CD14-positive monocyte (primary cell): ENCODE measurements around the gene PITRM1. TPM values are rescaled to one million over a fixed set of nuclear protein-coding genes. Genes with fewer than 3 reads are reported as not detected.
"Not testable (repeated sequence)": the region's sequence is repeated elsewhere in the genome, so short reads cannot be mapped to it uniquely, and the experiment has no call there.

ENCODE experiments used
- DNase-seq, 3 donors: peaks; one replicate each; pipeline ENCODE4 v3.0.0-alpha.2; 2011 to 2022
- H2AFZ ChIP-seq: 2 replicates; pipeline ENCODE4 v1.6.0; 2012; ENCODE audit warnings: mild to moderate bottlenecking, low read depth, low read length, inconsistent platforms; ENCODE audit not compliant: insufficient read depth, poor library complexity, severe bottlenecking
- H3K27ac ChIP-seq, 2 donors: 1 replicate in 1 of 2; 2 replicates in 1 of 2; pipeline ENCODE4 v1.5.1; 2012 to 2013; ENCODE audit warnings: low read length in 2 of 2, control low read depth in 1 of 2, inconsistent platforms in 1 of 2, low read depth in 1 of 2, mild to moderate bottlenecking in 1 of 2
- H3K27me3 ChIP-seq, 2 donors: one replicate each; pipeline versions ENCODE4 v1.6.0 to v1.6.1; 2011 to 2013; ENCODE audit warnings: low read length in 2 of 2; ENCODE audit not compliant: control insufficient read depth in 2 of 2, insufficient read depth in 2 of 2
- H3K36me3 ChIP-seq, 2 donors: replicated peaks in 1 of 2; 1 replicate in 1 of 2; 2 replicates in 1 of 2; pipeline versions ENCODE4 v1.5.1 to v1.6.1; 2012 to 2013; ENCODE audit warnings: low read length in 2 of 2, control low read depth in 1 of 2, inconsistent platforms in 1 of 2, mild to moderate bottlenecking in 1 of 2; ENCODE audit not compliant: insufficient read depth in 2 of 2, control insufficient read depth in 1 of 2
- H3K4me1 ChIP-seq, 2 donors: 1 replicate in 1 of 2; 2 replicates in 1 of 2; pipeline versions ENCODE4 v1.5.1 to v1.6.1; 2012 to 2013; ENCODE audit warnings: low read length in 2 of 2, control low read depth in 1 of 2, inconsistent platforms in 1 of 2, mild to moderate bottlenecking in 1 of 2, moderate library complexity in 1 of 2; ENCODE audit not compliant: insufficient read depth in 2 of 2, control insufficient read depth in 1 of 2
- H3K4me2 ChIP-seq: replicated peaks from 2 replicates; pipeline ENCODE3; 2012; ENCODE audit warnings: low read length, moderate library complexity, mild to moderate bottlenecking; ENCODE audit not compliant: poor library complexity, severe bottlenecking; ENCODE audit errors: extremely low read depth
- H3K4me3 ChIP-seq, 3 experiments: fragments of 200-600 bp in 1 of 3; sonication (generic) in 1 of 3; replicated peaks in 1 of 3; 1 replicate in 2 of 3; 2 replicates in 1 of 3; pipeline ENCODE4 v1.5.1; 2011 to 2013; ENCODE audit warnings: low read length in 3 of 3, mild to moderate bottlenecking in 3 of 3, control low read depth in 2 of 3, low read depth in 2 of 3, inconsistent platforms in 1 of 3, moderate library complexity in 1 of 3
- H3K79me2 ChIP-seq: 2 replicates; pipeline ENCODE4 v1.6.0; 2012; ENCODE audit warnings: mild to moderate bottlenecking, control low read depth, inconsistent platforms, low read length, moderate library complexity; ENCODE audit not compliant: insufficient read depth
- H3K9ac ChIP-seq: 2 replicates; pipeline ENCODE4 v1.6.0; 2017; ENCODE audit warnings: low read length, mild to moderate bottlenecking; ENCODE audit not compliant: insufficient read depth, poor library complexity, severe bottlenecking
- H3K9me3 ChIP-seq, 2 donors: replicated peaks in 1 of 2; 1 replicate in 1 of 2; 2 replicates in 1 of 2; pipeline versions ENCODE4 v1.5.1 to v1.6.1; 2012 to 2013; ENCODE audit warnings: low read length in 2 of 2, control low read depth in 1 of 2; ENCODE audit not compliant: control insufficient read depth in 1 of 2, insufficient read depth in 1 of 2
- H4K20me1 ChIP-seq: 2 replicates; pipeline ENCODE4 v1.6.0; 2012; ENCODE audit warnings: mild to moderate bottlenecking, low read length, control low read depth, moderate library complexity; ENCODE audit not compliant: insufficient read depth
- H3K27ac Mint-ChIP-seq, 7 donors: one replicate each; pipeline ENCODE4 v1.8.0; 2020; ENCODE audit warnings: mild to moderate bottlenecking in 7 of 7, mixed read lengths in 7 of 7, moderate library complexity in 6 of 7, inconsistent platforms in 2 of 7
- H3K27me3 Mint-ChIP-seq, 3 donors: one replicate each; pipeline ENCODE4 v1.8.0; 2021 to 2022; ENCODE audit warnings: low read depth in 3 of 3, mild to moderate bottlenecking in 3 of 3, mixed read lengths in 3 of 3, moderate library complexity in 3 of 3, inconsistent platforms in 1 of 3
- H3K36me3 Mint-ChIP-seq, 2 donors: one replicate each; pipeline ENCODE4 v1.8.0; 2020; ENCODE audit warnings: mixed read lengths in 2 of 2, inconsistent platforms in 1 of 2, mild to moderate bottlenecking in 1 of 2
- H3K4me1 Mint-ChIP-seq: one replicate; pipeline ENCODE4 v1.8.0; 2020; ENCODE audit warnings: mild to moderate bottlenecking, mixed read lengths
- H3K4me3 Mint-ChIP-seq, 2 donors: one replicate each; pipeline ENCODE4 v1.8.0; 2020; ENCODE audit warnings: mild to moderate bottlenecking in 2 of 2, mixed read lengths in 2 of 2, moderate library complexity in 1 of 2
- H3K9me3 Mint-ChIP-seq, 7 donors: one replicate each; pipeline ENCODE4 v1.8.0; 2020 to 2022; ENCODE audit warnings: mixed read lengths in 7 of 7, mild to moderate bottlenecking in 6 of 7, moderate library complexity in 6 of 7, inconsistent platforms in 2 of 7
- CTCF ChIP-seq: fragments of 200-600 bp; IDR thresholded peaks from one replicate; pipeline ENCODE4 v1.8.0; 2022; ENCODE audit warnings: antibody characterized with exemption, mild to moderate bottlenecking
- WGBS: methylation state at CpG from one replicate; pipeline ENCODE4 v1.1.5; 2013; ENCODE audit warnings: missing lambda C conversion rate; ENCODE audit not compliant: insufficient coverage; 5-methylcytosine and 5-hydroxymethylcytosine counted together
- intact Hi-C, 2 donors: fragments of 100-400 bp; cut with micrococcal nuclease; formaldehyde crosslinking; loops; one replicate each; pipeline versions ENCODE4 v1.15.0 to v1.15.1; 2023
- polyA plus RNA-seq, 3 donors: library from polyadenylated mRNA; depleted of rRNA in 1 of 3; unstranded in 2 of 3; stranded (reverse) in 1 of 3; fragments of 300-500 nt in 2 of 3; fragments of >200 nt in 1 of 3; fragmentation: Illumina TruSeq in 2 of 3; gene quantifications; 1 replicate in 2 of 3; 2 replicates in 1 of 3; pipeline ENCODE4 v1.2.3, GENCODE V29; 2012 to 2021

The PITRM1 gene
- polyA plus RNA-seq, 3 donors: 15.3 to 45.7 (median 23.2) TPM

GRCh38 chr10:3190817-3191216 is 18.2 kb upstream of the PITRM1 start:
- no peaks in the 10 kb centered on the region for H3K79me2 ChIP-seq
- H4K20me1 ChIP-seq: no peaks in the 10 kb centered on the region
- Mint-ChIP-seq H3K4me1 (peaks cover 3% of the 10 kb centered on the region), H3K36me3 (no peaks in the 10 kb centered on the region), H3K27ac (no peak overlapping the region), H3K4me3 (no peak overlapping the region), H3K9me3 (peaks cover 0 to 3% (median 0%) of the 10 kb centered on the region in 7 donors), H3K27me3 (peaks cover 3 to 9% (median 7%) of the 10 kb centered on the region in 3 donors)
- no peak overlapping the region for H3K27ac ChIP-seq
- WGBS: 80% methylated on average over 2 of the region's 3 CpGs
- no peak for TF ChIP-seq CTCF
- H3K4me2 ChIP-seq: no peak overlapping the region
- no peaks in the 10 kb centered on the region for H3K4me1 ChIP-seq
- H2AFZ ChIP-seq: no peak overlapping the region
- H3K4me3 ChIP-seq: no peak overlapping the region
- no peaks in the 10 kb centered on the region for H3K36me3 ChIP-seq
- no peak for DNase-seq
- H3K9me3 ChIP-seq: no peaks in the 10 kb centered on the region
- intact Hi-C loops: no loop called here
- no peaks in the 10 kb centered on the region for H3K27me3 ChIP-seq
- no peak overlapping the region for H3K9ac ChIP-seq

GRCh38 chr10:3187229-3187628 is 14.6 kb upstream of the PITRM1 start:
- H3K36me3 ChIP-seq, H3K9me3 Mint-ChIP-seq, H4K20me1 ChIP-seq, H3K9ac ChIP-seq, H3K4me2 ChIP-seq, H3K27ac Mint-ChIP-seq, H3K4me1 Mint-ChIP-seq, H3K4me3 ChIP-seq, H3K9me3 ChIP-seq, H2AFZ ChIP-seq, H3K27me3 Mint-ChIP-seq, intact Hi-C loops, DNase-seq, H3K79me2 ChIP-seq, H3K27ac ChIP-seq, H3K4me1 ChIP-seq, H3K4me3 Mint-ChIP-seq, H3K36me3 Mint-ChIP-seq, H3K27me3 ChIP-seq: not testable (repeated sequence)
- 81% methylated on average over 3 of the region's 3 CpGs for WGBS
